Tibial nerve (tissue), 4 donors: ENCODE measurements around the gene EBF4. TPM values are rescaled to one million over a fixed set of nuclear protein-coding genes. Genes with fewer than 3 reads are reported as not detected.

ENCODE experiments used
- DNase-seq, 2 donors: peaks; one replicate each; pipeline ENCODE4 v3.0.0-alpha.2; 2019; ENCODE audit warnings: low spot score in 2 of 2
- H3K27ac ChIP-seq, 4 donors: fragments of 200-600 bp; sonication (generic) in 3 of 4; one replicate each; pipeline ENCODE4 v1.5.1; 2017 to 2019; ENCODE audit warnings: mild to moderate bottlenecking in 1 of 4
- H3K27me3 ChIP-seq, 2 donors: fragments of 200-600 bp; sonication (generic) in 1 of 2; one replicate each; pipeline versions ENCODE4 v1.5.1 to v1.6.0; 2017 to 2019
- H3K36me3 ChIP-seq, 3 donors: fragments of 200-600 bp; sonication (generic); one replicate each; pipeline ENCODE4 v1.5.1; 2018 to 2019
- H3K4me1 ChIP-seq, 4 donors: fragments of 200-600 bp; sonication (generic) in 3 of 4; one replicate each; pipeline ENCODE4 v1.5.1; 2017 to 2019
- H3K4me3 ChIP-seq, 4 donors: fragments of 200-600 bp; sonication (generic) in 3 of 4; one replicate each; pipeline ENCODE4 v1.5.1; 2017 to 2019; ENCODE audit warnings: mild to moderate bottlenecking in 1 of 4, moderate library complexity in 1 of 4
- H3K9me3 ChIP-seq, 4 donors: fragments of 200-600 bp; sonication (generic) in 3 of 4; one replicate each; pipeline ENCODE4 v1.5.1; 2017 to 2019
- EP300 ChIP-seq, 2 donors: sonication (generic); formaldehyde crosslinking; IDR thresholded peaks; one replicate each; pipeline ENCODE4 v1.6.1; 2017; ENCODE audit warnings: antibody characterized with exemption in 2 of 2, mild to moderate bottlenecking in 1 of 2
- POLR2A ChIP-seq, 2 donors: fragments of 450-650 bp; IDR thresholded peaks; one replicate each; pipeline ENCODE4 v1.6.1; 2017; ENCODE audit warnings: antibody characterized with exemption in 2 of 2, mild to moderate bottlenecking in 2 of 2, moderate library complexity in 2 of 2
- WGBS, 2 donors: methylation state at CpG; one replicate each; pipeline ENCODE4 v1.1.5; 2018; 5-methylcytosine and 5-hydroxymethylcytosine counted together
- total RNA-seq, 4 donors: library from RNA; depleted of rRNA; stranded (reverse); fragments of >200 nt; gene quantifications; one replicate each; pipeline ENCODE4 v1.1.0, GENCODE V29; 2016
- TF ChIP-seq, protein P1 (sequence below), 5 experiments: fragments of 200-600 bp in 3 of 5; fragments of 450-650 bp in 2 of 5; sonication (generic) in 3 of 5; IDR thresholded peaks; one replicate each; pipeline ENCODE4 v1.5.1; 2016 to 2019; ENCODE audit warnings: antibody characterized with exemption in 5 of 5, mild to moderate bottlenecking in 3 of 5, moderate library complexity in 2 of 5

The EBF4 gene
- total RNA-seq, 4 donors from 2014 or later = 4.8 to 17.5 (median 10.4) TPM

GRCh38 chr20:2798095-2798805, 105.7 kb downstream of the EBF4 start:
- peaks cover 0 to 68% of the 10 kb centered on the region in 2 donors for H3K27me3 ChIP-seq
- H3K36me3 ChIP-seq = no peaks in the 10 kb centered on the region
- peaks cover 0 to 27% (median 5%) of the 10 kb centered on the region in 4 donors for H3K4me1 ChIP-seq
- 85 to 90% methylated on average over 16 to 19 of the region's 19 CpGs for WGBS, 2 donors
- no peak overlapping the region for H3K4me3 ChIP-seq
- TF ChIP-seq EP300 (IDR thresholded peaks at IDR 0.05) (no peak), POLR2A (IDR thresholded peaks at IDR 0.05) (no peak)
- TF ChIP-seq, protein P1, sequence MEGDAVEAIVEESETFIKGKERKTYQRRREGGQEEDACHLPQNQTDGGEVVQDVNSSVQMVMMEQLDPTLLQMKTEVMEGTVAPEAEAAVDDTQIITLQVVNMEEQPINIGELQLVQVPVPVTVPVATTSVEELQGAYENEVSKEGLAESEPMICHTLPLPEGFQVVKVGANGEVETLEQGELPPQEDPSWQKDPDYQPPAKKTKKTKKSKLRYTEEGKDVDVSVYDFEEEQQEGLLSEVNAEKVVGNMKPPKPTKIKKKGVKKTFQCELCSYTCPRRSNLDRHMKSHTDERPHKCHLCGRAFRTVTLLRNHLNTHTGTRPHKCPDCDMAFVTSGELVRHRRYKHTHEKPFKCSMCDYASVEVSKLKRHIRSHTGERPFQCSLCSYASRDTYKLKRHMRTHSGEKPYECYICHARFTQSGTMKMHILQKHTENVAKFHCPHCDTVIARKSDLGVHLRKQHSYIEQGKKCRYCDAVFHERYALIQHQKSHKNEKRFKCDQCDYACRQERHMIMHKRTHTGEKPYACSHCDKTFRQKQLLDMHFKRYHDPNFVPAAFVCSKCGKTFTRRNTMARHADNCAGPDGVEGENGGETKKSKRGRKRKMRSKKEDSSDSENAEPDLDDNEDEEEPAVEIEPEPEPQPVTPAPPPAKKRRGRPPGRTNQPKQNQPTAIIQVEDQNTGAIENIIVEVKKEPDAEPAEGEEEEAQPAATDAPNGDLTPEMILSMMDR (IDR thresholded peaks at IDR 0.05) = no peak
- DNase-seq = no peak
- H3K9me3 ChIP-seq = no peaks in the 10 kb centered on the region
- no peak overlapping the region for H3K27ac ChIP-seq

- TF ChIP-seq EP300 (IDR thresholded peaks at IDR 0.05) (no peak), POLR2A (IDR thresholded peaks at IDR 0.05) (no peak)
- TF ChIP-seq, protein P1 (IDR thresholded peaks at IDR 0.05) = no peak
- H3K4me3 ChIP-seq = no peak overlapping the region
- H3K27ac ChIP-seq = no peak overlapping the region
- no peaks in the 10 kb centered on the region for H3K36me3 ChIP-seq
- 71 to 80% methylated on average over 6 of the region's 6 CpGs for WGBS, 2 donors
- DNase-seq = no peak
- H3K4me1 ChIP-seq = peaks cover 0 to 27% (median 5%) of the 10 kb centered on the region in 4 donors
- no peaks in the 10 kb centered on the region for H3K9me3 ChIP-seq
- peaks cover 0 to 68% of the 10 kb centered on the region in 2 donors for H3K27me3 ChIP-seq
Observed at GRCh38 chr20:2798814-2799213, 106.2 kb downstream of the EBF4 start.

DNA sequence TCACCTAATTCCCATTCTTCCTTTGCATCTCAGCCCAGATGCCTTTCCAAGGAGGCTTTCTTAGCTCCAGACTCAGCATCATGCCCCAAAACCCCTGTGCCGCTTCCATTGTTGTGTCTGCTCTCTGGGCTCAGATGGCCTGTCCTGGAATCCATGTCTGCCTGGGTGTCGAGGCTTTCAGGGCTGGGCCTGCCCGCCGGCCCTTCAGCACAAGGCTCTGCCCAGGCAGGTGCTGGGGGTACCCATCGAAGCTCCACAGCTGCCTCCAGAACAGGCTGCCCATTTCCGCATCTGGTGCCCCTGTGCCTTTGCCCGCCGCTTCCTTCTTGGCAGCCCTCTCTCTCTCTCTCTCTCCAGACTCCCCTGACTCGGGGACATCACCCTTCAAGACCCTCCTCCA, 106.7 kb downstream of the EBF4 start:
- Histone ChIP-seq H3K4me3 (peak overlapping the region in 1 of 4 donors; percentile 36), H3K27ac (no peak overlapping the region), H3K27me3 (peaks cover 0 to 68% of the 10 kb centered on the region in 2 donors), H3K4me1 (peaks cover 0 to 27% (median 5%) of the 10 kb centered on the region in 4 donors), H3K36me3 (no peaks in the 10 kb centered on the region), H3K9me3 (no peaks in the 10 kb centered on the region)
- 45 to 52% methylated on average over 8 to 9 of the region's 9 CpGs for WGBS, 2 donors
- DNase-seq = no peak
- TF ChIP-seq POLR2A (IDR thresholded peaks at IDR 0.05) (no peak), EP300 (IDR thresholded peaks at IDR 0.05) (no peak)
- TF ChIP-seq, protein P1 (IDR thresholded peaks at IDR 0.05) = no peak

DNA sequence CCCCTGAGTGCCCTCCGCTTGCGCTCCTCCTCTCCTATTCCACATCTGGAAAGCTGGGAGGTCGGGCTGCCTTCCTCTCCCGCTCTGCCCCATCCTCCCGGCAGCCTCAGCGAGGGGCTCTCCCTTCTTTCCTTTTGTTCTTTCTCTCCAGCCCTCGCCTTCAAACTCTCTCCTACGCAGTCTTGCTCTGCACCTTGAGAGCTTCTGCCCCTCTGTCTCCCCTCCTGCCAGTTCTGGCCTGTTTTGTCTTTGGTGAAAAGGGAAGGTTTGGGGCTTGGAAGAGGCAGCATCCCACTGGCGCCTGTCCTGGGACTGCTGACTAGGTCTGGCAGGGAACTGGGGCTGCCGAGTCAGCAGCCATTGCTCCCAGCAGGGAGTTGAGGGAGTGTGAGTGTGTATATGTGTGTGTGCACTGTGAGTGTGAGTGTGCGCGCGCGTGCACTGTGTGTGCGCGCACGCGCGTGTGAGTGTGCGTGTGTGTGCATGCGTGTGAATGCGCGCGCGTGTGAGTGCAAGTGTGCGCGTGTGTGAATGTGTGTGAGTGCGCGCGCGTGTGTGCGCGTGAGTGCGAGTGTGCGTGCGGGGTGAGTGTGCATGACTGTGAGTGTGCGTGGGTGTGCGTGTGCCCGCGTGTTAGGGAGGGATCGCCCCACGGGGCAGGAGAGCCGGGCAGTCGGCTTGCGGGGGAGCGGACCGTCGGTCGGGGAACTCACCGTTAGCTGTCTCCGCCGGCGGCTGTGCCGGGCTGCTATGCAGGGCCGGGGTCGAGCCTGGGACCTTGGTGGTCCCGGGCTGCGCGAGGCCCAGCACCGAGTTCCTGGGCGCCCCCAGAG, 107.3 kb downstream of the EBF4 start:
- Histone ChIP-seq H3K4me1 (peaks cover 0 to 31% (median 5%) of the 10 kb centered on the region in 4 donors), H3K27ac (no peak overlapping the region), H3K9me3 (no peaks in the 10 kb centered on the region), H3K4me3 (peak overlapping the region in 2 of 4 donors; percentile 8 to 36), H3K27me3 (peaks cover 0 to 73% of the 10 kb centered on the region in 2 donors), H3K36me3 (no peaks in the 10 kb centered on the region)
- TF ChIP-seq, protein P1 (IDR thresholded peaks at IDR 0.05) = no peak
- no peak for TF ChIP-seq EP300 (IDR thresholded peaks at IDR 0.05)
- no peak for TF ChIP-seq POLR2A (IDR thresholded peaks at IDR 0.05)
- 1% methylated on average over 48 to 57 of the region's 61 CpGs for WGBS, 2 donors
- no peak for DNase-seq
